Activated CD8-positive, alpha-beta memory T cell treated with anti-CD3 and anti-CD28 coated beads for 48 hours (primary cell): Measurements from ENCODE around the gene RUNX2.

Source experiments
- DNase-seq, 3 experiments: peaks; one replicate each; pipeline ENCODE4 v3.0.0-alpha.2; 2020; ENCODE audit warnings: low read depth in 2 of 3, low spot score in 2 of 3

Gene RUNX2

DNA sequence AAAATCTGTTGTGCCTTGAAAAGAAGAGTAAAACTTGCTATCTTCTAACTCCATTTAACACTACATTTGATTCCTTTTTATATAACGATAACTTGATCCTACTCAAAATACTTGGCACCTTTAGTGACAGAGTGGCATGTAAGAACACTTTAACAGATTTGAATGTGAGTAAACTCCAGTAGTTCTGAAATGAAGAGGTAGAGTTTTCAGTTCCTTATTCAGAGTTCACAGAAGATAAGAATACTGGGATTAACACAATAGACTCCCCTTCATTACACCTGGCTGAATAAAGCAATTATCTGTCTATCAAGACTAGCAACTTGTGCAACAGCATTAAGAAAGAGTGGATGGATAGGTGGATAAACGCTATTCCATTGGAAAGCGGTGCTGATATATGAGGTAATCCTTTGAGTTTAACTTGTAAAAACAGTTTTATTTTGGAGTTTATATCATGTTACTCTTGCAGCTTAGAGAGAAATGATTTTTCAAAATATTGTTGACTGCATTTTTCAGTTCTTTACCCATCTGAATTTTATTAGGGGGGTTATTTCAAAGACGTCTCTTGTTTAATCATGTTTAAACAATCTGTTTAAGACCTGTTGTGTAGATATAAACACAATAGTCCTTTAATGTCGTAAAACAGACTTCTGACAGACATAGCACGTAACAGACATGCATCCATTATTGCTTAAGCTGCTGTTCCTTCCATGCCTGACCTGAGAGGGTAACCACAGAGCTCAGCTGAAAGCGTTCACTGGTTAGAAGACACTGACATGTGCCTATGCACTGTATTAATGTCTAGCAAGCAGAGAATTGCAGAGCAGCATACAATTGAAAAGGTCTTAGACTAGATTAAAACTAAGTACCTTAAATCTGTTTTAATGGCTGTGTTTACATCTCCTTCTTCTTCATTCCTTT is 152.0 kb downstream of the RUNX2 start:
- DNase-seq, result no peak

DNA sequence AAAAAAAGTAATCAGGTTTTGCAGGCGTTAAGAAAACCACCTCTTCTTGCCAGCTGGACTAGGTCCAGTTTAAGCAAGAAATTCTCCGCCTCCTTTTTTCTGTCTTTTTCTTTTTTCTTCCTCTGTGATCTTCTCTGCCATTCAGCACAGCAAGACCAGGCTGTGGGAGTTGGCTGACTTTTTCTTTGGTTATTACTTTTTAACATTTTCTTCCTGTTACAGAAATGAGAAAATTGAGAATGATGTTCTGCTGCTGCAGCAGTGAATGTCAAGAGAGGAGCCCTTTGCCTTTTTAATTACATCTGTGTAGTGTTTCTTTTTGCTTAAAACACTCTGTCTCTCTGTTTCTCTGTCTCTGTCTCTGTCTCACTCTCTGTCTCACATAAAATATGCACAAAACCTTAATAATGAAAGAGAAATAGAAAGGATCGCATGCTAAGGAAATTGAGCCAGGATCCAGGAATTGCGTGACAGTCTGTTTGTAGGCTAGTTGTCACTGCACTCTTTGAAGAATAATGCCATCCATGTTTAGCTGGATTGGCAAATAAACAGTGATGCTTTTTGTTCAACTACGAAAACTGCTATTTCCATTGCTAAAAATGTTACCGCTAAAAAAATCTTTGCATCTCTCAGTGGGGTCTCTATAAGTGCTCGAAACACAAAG is 152.8 kb downstream of the RUNX2 start:
- no peak for DNase-seq

DNA sequence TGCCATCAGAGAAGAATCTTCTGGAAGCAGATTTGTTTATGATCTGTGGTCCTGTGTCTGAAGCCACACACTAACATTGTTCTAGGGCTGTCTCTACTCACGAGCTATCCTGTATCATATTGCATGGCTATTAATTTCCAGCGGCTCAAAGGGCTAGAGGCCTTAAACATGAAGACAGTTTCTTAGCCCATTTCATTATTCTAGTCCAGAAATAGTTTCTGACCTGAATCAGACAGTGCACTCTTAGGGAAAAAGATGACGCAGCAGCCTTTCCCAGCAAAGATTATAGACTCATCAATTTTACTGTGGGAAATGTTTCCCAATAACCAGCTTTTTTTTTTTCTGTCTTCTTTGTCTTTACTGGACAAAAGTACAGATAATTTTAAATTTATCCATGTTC is 154.9 kb downstream of the RUNX2 start:
- no peak for DNase-seq

DNA sequence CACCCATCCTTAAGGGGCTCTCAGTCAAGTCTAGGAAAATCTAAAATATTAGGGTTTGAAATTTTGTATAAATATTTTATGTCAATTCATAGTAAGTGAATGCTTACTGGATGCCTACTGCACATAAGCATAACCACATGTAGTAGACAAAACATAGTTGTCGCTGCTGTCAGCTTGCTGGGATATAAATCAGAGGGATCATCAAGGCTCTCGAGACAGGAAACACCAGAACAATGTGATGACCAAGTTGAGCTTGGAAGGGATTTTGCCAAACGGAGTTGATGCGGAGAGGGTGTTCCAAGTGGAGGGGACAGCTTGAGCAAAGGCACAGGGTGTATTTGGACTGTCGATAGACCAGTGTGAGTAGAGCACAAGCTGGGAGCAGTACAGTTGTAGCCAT is 155.4 kb downstream of the RUNX2 start:
- DNase-seq, result no peak

DNA sequence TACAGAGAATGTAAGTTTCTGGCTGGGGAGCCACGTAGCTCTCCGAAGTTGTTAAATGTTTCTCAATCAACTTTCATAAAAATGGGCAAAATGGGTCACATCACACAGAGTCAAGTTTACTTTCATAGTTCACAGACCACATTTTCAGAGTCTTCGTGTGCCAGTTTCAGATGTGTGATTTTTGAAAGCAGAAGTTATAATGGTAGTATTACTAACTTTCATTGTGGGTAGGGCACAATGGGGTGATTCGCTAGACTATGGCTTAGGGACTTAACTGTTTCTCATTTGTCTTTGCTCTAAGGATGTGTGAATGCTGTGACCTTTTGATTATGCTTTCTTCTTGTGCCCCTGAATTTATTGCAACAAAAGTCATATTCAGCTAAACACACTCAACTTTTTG is 158.6 kb downstream of the RUNX2 start:
- DNase-seq, result no peak

DNA sequence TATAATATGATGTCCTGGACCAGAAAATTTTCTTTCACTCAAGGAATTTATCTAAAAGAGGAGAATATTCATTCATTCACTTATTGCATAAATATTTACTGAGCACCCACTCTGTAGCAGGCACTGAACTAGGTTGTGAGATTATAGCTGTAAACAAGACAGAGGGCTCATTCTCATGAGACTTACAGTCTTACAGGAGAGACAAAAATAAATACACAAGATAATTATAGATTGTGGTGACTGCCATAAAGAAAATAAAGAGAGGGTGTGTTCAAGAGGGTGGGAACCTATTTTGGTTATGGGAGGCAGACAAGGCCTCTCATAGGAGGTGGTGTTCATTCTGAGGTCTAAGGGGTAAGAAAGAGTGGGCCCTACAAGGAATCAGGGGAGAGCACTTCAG is 159.5 kb downstream of the RUNX2 start:
- no peak for DNase-seq

DNA sequence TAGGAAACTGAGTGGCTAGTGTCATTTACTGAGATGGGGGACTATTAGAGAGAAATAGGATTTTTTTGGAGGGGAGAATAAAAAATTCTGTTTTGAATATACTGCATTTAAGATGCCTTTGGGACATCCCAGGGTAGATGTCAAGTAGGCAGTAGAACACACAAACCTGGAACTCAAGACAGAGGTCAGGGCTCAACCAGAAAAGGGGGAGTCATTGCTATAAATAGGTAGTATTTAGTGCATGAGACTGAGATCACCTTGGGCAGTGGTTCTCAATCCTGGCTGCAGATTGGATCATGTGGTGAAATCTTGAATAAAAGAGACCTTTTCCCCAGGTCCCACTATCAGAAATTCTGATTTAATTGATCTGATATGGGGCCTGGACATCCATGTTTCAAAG is 160.1 kb downstream of the RUNX2 start:
- DNase-seq, result no peak

DNA sequence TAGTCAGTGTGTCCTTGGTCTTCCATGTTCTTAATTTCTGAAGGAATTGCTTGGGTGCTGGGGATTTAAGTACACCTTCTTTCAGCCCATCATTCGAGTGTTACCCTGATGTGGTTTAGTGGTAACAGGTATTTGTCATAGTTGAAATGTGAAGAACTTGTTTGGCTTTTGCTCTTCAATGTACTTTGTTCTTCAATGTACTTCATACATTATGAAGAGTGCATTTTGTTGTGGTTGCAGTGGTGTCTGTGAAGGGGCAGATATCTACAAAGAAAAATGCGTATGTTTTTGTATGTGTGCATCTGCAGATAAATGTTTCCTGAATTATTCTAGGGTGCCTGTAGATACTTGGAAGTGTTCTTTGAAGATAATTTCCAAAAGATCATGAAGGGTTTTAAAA is 160.8 kb downstream of the RUNX2 start:
- no peak for DNase-seq

DNA sequence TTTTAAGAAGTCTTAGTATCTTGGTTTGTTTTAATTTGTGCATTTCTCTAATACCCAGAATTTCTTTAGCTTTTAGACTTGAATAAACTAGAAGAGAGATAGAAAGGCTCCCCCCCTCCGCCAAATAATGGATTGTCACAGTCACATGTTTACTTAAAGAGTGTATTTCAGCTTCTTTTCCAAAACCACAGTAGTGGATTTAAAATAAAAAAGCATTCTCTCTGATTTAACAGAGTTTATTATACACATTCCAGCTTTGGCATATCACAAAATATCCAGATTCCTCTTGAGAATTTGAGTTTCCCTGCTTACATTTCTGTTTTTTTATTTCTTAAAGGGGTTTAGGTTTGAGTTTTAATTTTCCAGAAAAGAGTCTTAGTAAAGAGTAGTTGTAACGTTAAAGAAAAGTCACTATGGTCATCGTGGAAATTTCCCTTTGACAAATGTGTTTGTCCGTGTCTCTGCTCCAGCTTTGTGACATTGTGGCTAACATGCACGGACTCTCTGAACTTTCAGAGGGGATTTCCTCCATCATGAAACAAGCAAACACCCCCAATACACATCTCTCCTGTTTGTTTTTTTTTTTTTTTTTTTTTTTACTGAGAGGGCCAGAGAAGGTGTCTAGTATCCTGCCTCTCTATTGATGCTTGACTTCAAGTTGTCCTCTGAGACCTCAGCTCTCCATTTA is 163.1 kb downstream of the RUNX2 start:
- DNase-seq, result no peak

DNA sequence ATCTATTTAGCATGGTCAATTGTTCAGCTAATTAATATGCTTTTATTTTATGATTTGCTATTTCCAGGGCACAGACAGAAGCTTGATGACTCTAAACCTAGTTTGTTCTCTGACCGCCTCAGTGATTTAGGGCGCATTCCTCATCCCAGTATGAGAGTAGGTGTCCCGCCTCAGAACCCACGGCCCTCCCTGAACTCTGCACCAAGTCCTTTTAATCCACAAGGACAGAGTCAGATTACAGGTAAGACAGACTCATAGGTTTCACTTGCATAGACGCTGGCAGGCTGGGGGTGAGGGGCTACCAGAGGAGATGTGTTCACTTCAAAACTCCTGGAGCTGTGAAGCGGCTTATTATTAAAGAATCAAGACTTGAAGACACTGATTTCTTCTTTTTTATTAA is 163.7 kb downstream of the RUNX2 start:
- no peak for DNase-seq

DNA sequence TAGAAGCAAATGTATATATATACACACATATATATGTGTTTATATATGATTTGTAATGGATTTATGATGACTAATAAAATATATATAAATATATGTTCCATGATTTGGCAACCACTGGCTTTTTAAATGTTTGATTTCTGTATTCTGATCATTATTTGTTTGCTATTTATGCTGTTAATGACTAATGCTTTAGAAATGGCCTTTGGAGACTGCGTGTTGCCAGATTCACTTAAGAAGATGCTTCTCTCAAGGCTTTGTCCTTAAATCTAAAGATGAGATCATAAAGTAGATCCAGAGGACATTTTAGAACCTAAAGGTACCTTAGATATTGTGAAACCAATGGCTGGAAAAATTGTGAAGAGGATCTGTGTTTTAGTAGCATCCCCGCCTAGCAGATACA is 165.6 kb downstream of the RUNX2 start:
- DNase-seq, result no peak

DNA sequence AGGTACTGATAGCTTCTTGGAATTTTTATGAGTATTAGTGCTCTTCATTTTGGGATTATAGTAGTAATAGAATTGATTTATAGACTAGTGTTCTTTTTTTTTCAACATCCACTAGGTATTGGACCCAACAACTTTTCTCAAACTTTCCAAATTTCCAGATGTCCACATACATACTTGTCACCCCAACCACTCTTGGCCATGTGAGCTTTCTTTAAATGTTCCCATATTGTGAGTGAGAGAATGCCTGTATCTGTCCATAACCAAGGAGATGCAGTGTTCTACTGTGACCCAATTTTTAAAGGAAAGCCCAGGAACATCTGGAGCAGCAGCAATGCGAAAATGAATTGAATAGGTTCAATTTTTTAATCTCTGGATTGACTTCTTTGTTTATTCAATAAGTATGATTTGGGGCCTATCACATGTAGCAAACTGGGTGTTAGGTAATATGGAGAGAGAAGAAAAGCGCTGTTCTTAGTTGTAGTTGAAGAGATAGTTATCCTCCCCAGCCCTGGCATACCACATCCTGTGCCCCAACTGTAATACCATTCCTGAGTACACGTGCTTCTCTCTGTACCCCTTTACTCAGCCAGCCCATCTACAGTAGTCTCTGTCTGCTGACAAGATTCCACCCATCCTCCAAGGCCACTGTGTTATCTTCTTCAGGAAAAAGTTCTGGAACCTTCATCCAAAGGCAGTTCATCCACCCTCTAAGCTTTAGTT is 166.4 kb downstream of the RUNX2 start:
- DNase-seq, result no peak

DNA sequence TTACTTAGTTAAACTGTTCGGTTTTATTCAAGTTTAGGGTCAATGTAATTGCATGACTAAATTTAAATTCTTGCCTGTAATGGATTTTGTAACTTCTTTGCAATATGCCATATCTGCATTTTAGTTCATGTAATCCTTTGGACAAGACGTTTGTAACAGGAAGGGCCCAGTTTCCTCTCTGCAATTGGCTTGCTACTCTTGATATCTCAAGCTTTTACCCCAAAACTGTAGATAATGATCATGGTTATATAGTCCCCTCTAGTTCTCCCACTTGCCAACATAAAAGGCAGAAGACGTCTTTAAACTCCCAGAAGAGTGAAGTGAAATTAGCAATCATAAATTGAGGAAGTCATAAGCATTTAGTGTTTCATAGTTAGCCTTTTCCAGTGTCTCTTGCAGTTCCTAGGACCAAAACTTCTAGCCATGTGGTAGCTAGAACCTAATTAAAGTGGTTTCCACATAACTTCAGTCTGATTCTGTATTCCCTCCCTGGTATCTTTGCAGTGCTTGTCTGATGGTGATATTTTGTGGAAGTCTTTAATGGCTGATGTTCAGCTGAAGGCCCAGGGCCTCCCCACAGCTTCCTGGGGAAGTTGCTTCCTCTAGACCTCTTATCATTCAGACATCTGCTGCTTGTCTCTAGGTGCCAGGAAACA is 167.4 kb downstream of the RUNX2 start:
- DNase-seq, result no peak

DNA sequence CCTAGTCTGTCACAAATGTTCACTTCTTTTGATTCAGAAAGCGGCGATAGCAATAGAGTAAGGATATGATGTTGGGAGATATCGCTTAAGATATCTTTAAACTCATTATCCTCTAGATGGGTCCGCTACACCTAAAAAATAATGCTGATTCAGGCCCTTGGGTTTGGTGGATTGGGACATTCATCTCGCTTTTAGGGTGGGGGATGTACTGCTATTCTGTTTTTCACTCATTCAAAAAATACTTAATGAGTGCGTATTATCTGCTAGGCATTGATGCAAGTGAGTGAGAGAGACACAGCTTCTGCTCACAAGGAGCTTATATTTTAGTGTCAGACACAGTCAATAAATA is 167.9 kb downstream of the RUNX2 start:
- no peak for DNase-seq

DNA sequence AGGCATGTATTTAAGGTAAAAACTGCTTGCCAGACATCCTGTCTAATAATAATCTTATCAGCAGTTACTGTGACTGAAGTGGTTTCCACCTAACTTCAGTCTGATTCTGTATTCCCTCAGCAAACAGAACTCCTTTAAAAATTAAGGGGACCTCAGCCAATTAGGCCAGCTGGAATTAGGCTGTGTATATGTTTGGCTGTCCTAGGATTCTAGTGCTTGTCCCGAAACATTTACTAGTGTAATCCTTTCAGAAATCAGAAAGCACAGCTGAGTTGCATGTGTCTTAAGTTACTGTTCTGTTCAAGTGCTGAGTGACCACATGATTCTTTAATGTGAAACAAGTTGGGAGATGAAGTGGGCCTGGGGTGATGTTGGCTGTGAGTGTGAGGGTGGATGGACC is 170.5 kb downstream of the RUNX2 start:
- no peak for DNase-seq

DNA sequence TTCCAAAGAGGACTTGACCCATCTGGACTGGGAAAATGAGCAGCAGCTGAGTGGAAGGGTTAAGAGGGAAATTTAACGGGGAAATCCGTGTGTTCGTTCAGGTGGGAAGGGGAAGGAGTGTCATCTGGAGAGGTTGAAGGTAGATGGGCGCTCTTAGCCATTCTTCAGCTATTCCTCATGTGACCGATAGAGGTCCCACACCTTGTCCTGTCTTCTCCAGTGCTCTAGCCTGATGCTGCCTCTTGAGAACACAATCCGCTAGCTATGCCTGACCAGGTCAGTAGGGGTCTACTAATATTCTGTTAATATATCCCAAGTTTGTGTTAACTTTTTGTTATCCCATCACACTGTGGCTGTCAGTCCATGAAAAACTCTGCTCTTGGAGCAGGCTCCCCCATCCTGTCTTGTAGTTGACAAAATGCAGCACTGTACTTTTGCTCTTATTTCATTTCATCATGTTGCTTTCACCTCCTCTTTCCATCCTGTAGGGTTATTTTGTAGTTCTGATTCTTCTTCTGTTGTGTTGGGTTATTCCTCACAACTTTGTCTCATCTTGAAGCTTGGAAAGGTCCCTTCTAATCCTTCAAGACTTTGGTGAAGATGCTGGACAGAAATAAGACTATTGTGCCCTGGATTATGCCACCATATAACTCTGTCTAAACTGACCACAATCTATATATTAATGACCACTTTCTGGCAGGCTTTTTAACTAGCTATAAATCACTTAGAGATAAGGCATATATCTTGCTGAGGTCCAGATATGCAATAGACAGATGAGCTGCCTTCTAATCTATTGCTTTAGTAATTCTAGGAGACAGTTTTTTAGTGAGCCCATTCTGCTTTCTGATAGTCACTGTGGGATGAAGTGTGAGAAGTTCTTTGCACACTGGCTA is 173.0 kb downstream of the RUNX2 start:
- DNase-seq, result no peak

DNA sequence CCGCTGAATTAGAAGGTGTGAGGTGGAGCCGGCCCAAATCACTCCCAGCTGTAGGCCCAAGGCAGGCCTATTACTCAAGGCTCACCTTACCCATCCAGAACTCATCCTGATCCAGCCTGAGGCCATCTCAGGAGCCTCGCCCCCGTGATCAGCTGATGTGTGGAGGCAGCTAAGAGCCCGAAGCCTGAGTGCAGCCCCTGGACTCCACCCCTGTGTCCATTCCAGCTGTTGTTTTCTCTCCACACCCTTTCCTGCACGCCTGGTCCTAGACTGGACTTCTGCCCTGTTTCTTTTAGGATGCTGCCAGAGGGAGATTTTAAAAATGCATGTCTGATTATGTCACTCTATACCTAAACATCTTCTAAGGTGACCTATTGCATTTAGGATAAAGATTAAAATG is 174.3 kb downstream of the RUNX2 start:
- DNase-seq, result no peak

DNA sequence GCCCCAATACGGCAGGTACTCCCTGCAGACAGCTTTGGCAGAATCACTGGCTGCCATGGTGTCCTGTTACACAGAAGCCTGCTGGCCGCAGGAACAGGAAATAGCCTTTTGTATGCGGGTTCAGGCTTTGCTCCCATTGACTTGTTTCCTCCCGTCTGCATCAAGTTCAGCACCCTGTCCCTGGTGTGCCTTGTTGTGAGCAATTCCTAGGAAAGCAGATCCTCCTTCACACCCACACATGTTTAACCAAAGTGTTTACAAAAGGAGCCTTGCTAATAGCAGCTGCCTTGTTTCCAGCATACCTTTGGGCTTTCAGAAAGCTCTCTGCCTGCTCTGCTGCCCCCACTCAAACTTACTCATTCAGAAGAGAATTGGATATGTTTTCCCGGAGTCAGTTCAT is 176.8 kb downstream of the RUNX2 start:
- DNase-seq, result no peak

DNA sequence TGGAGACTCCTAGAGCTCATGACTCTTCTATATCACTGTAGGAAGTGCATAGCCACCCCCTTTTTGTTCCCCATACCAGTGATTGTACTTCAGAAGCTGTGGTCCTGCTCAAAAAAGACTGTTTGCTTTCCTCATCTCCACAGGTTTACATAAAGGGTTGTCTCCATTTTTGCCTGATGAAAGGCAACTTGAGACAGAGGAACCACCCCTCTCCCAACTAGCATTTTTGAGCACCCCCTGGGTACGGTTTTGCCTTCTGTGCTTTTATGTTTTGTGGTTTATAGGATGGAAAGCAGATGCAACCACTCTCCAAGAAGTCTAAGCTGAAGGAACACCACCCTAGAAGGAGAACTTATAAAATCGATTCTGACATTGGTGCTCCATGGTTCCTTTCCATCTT is 177.3 kb downstream of the RUNX2 start:
- DNase-seq, result no peak

DNA sequence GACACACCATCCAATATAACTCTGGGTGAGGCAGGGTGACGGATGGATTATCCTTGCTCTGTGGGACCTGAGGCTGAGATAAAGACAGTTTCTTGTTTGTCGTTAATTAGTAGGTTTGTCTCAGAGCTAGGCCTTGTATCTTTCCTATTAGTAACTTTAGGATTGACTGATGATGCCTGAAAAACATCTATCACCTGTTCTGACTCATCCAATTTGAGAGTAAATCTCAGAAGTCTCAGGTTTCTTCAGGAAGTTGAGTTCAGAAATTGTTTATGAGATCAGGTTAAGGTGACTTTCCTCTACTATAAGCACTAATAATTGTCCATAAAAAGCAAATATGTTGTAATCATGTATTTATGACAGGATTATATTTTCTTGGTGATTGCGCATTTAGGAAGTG is 179.1 kb downstream of the RUNX2 start:
- DNase-seq, result no peak
